SK-N-MC (cell line): ENCODE measurements around the gene DZANK1.

Experiments used
- EZH2 ChIP-seq: fragments of 200-600 bp; sonication (generic); IDR thresholded peaks from one replicate; pipeline ENCODE4 v1.6.1; 2017; ENCODE audit warnings: antibody characterized with exemption
- POLR2AphosphoS5 ChIP-seq: IDR thresholded peaks from 2 replicates; pipeline ENCODE4 v1.6.1; 2012; ENCODE audit warnings: mild to moderate bottlenecking, low read depth, low read length, borderline replicate concordance

GRCh38 chr20:18428490-18429173 is 38.2 kb downstream of the DZANK1 start:
- TF ChIP-seq EZH2 (no peak), POLR2AphosphoS5 (no peak)
